BE2C (cell line): ENCODE measurements around the gene CDKN1A.

Source experiments
- DNase-seq: peaks from one replicate; pipeline ENCODE4 v3.0.0-alpha.2; 2020
- H3K27me3 ChIP-seq: fragments of 250-450 bp; sonication (Bioruptor Pico); 2 replicates; pipeline ENCODE4 v1.5.1; 2020; ENCODE audit warnings: mild to moderate bottlenecking
- H3K36me3 ChIP-seq: fragments of 250-450 bp; sonication (Bioruptor Pico); 2 replicates; pipeline ENCODE4 v1.5.1; 2020; ENCODE audit warnings: mild to moderate bottlenecking
- H3K4me1 ChIP-seq: fragments of 250-450 bp; sonication (Bioruptor Pico); 2 replicates; pipeline ENCODE4 v1.5.1; 2020
- H3K4me3 ChIP-seq: 2 replicates; pipeline ENCODE4 v1.5.1; 2011; ENCODE audit warnings: low read depth, low read length
- H3K9me3 ChIP-seq: fragments of 250-450 bp; sonication (Bioruptor Pico); 2 replicates; pipeline ENCODE4 v1.5.1; 2020
- CTCF ChIP-seq: IDR thresholded peaks from 2 replicates; pipeline ENCODE4 v1.5.1; 2012; ENCODE audit warnings: mild to moderate bottlenecking, low read depth, low read length

CDKN1A gene

DNA sequence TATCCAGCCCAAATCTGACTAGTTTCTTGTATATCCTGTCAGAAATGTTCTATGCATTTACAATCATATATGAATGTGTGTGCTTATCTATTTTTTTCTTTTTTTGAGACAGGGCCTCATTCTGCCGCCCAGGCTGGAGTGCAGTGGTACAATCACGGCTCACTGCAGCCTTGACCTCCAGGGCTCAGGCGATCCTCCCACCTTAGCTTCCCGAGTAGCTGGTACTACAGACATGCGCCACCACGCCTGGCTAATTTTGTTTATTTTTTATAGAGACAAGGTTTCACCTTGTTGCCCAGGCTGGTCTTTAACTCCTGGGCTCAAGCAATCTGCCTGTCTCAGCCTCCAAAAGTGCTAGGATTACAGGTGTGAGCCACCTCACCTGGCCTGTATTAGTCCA is 16.1 kb downstream of the CDKN1A start:
- no peak for DNase-seq
- TF ChIP-seq CTCF: no peak
- Histone ChIP-seq H3K36me3 (no peaks in the 10 kb centered on the region), H3K27me3 (no peaks in the 10 kb centered on the region), H3K4me1 (no peaks in the 10 kb centered on the region), H3K9me3 (no peaks in the 10 kb centered on the region), H3K4me3 (no peak overlapping the region)

- H3K4me3 ChIP-seq: no peak overlapping the region
- no peak for TF ChIP-seq CTCF
- no peaks in the 10 kb centered on the region for H3K9me3 ChIP-seq
- no peaks in the 10 kb centered on the region for H3K36me3 ChIP-seq
- H3K4me1 ChIP-seq: no peaks in the 10 kb centered on the region
- no peak for DNase-seq
- no peaks in the 10 kb centered on the region for H3K27me3 ChIP-seq
Measured at GRCh38 chr6:36695414-36695813, 16.9 kb downstream of the CDKN1A start.

DNA sequence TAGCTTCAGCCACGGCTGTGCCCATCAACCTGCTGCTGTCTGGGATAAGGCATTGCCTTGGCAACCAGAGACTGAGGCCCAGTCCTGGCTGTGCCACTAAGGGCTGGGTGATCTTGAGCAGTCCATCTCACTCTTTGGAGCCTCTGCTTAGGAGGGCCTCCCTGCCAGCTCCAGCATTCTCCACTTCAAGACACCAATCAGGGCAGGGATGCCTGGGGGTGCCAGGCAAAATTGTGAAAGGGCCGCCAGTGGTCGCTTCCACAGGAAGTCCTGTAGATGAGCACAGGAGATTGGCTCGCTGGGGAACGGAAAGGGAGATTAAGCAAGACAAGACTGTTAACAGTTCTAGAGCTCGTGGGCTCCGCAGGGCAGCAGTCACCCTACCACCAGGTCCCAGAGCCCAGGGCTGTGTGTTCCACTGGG is 19.0 kb downstream of the CDKN1A start, which contains the start of gene RAB44:
Gene RAB44, plus strand, starts transcription at position 346 of the 423 bp plus-strand sequence. CDS start 6,410 bp downstream, outside the sequence.
- no peak within 1 kb of the TSS for H3K4me3 ChIP-seq
- no peaks in the 10 kb centered on the region for H3K27me3 ChIP-seq
- DNase-seq: no peak
- no peaks in the 10 kb centered on the region for H3K4me1 ChIP-seq
- TF ChIP-seq CTCF: no peak
- H3K36me3 ChIP-seq: no peaks in the 10 kb centered on the region
- no peaks in the 10 kb centered on the region for H3K9me3 ChIP-seq

DNA sequence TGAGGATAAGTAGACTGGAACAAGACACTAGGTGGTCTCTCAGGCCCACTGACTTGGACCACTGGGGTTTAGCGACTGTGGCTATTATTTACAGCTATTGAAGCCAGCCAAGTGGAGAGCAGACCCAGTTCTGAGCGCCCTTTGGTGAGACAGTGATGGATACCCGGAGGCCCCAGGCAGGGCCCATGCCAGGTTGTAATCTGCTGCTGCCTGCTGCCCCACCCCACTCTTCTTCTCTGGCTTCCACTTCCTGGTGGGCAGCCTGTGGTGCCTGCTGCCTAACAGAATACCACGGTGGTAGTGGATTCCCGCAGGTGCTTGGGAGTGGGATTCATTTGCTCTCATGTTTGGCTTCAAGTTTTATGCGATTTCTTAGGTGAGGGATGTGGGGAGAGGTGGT is 19.7 kb downstream of the CDKN1A start:
- Histone ChIP-seq H3K9me3 (no peaks in the 10 kb centered on the region), H3K27me3 (no peaks in the 10 kb centered on the region), H3K36me3 (no peaks in the 10 kb centered on the region), H3K4me3 (no peak overlapping the region), H3K4me1 (no peaks in the 10 kb centered on the region)
- DNase-seq: no peak
- TF ChIP-seq CTCF: no peak

- Histone ChIP-seq H3K4me1 (no peaks in the 10 kb centered on the region), H3K4me3 (no peak overlapping the region), H3K27me3 (no peaks in the 10 kb centered on the region), H3K9me3 (no peaks in the 10 kb centered on the region), H3K36me3 (no peaks in the 10 kb centered on the region)
- TF ChIP-seq CTCF: no peak
- DNase-seq: no peak
Measured at GRCh38 chr6:36698871-36699271, 20.4 kb downstream of the CDKN1A start.

DNA sequence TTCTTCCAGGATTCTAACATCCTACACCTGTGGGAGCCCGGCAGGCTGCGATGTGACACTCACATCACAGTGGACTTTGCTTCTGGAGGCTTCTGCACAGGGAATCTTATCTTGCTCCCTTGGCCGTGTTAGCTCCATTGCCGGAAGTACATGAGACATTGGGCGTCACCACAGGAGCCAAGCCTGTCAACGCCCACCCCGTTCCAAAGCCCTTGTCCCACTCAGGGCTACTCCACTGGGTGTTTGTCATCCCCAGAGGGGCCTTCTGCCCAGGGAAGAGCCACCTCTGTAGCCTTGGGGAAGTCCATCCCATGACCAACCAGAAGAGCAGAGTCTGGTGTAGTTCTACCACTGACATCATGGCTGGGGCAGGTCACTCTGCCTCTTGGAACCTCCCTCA is 20.8 kb downstream of the CDKN1A start:
- Histone ChIP-seq H3K27me3 (no peaks in the 10 kb centered on the region), H3K4me1 (no peaks in the 10 kb centered on the region), H3K36me3 (no peaks in the 10 kb centered on the region), H3K4me3 (no peak overlapping the region), H3K9me3 (no peaks in the 10 kb centered on the region)
- DNase-seq: no peak
- no peak for TF ChIP-seq CTCF
